ENCODE measurements around the gene UNC13A.

The UNC13A gene

GRCh38 chr19:17659996-17660395 is 28.2 kb downstream of the UNC13A start:
- DNase-seq = no peak

DNA sequence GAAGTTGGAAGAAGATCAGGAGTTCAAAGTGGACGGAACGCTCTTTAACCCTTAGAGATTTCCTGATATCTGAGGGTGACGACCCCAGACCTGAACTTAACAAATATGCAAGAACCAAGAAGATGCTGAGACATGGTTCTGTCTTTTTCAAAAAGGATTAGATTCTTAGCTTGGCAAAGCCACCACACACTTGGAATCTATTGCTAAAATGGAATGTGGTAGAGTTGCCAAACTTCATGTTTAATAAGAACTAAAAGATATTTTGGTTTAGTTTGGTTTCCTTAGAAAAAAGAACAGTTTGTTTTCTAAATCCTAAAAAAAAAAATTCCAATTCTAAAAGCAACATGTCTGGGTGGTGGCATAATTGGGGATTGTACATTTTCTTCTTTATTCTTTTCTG is 29.5 kb downstream of the UNC13A start:
- DNase-seq = peak in 1 of 2 donors; percentile 17

- DNase-seq = no peak
Measured at GRCh38 chr19:17658240-17658639, 29.9 kb downstream of the UNC13A start.

DNA sequence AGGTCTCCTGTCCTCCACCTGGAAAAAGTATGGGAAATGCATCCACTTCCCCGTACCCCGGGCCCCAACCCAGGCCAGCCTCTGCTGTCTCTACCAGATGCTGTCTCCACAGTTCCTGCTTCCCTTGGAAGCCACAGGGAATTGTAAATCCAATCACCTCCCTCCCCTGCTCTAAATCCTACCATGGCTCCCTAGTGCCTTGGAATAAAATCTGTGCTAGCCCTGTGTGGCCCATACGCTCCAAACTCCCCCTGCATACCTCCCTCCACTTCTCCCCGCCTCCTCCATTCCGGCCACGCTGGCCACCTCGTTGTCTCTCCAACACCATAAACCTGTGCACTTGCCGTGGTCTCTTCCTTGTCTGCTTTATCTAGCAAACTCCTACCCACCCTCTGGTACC is 31.2 kb downstream of the UNC13A start:
- no peak for DNase-seq

DNA sequence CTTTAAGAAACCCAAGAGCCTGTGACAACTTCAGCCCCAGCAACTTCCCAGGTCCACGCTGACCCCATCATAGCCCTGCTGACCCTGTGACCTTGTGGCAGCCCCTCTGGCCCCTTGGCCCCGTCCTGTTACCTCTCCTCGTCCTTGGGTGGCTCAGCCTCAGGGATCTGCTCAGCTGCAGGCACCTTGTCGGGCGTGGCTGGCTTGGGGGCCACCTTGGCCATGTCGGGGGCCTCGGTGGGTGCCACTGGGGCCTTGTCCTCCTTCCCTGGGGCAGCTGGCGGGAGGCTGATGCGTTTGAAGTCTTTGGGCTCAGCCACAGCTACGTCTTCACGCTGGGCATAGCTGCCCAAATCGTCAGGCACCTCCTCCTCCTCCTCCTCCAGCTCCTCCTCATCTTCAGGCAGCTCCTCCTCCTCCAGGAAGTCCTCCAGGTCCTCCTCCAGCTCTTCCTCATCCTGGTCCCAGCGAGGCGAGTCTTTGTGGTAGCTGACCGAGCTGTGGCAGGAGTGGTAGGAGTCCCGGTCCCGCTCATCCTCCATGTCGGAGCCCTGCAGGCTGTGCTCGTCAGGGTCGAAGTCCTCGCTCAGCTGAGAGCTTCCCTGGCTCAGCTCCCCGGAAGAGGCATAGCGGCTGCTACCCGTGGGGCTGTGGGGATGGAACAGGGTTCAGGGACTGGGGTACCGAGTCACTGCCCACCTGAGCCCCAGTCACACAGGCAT is 32.2 kb downstream of the UNC13A start:
- no peak for DNase-seq

DNA sequence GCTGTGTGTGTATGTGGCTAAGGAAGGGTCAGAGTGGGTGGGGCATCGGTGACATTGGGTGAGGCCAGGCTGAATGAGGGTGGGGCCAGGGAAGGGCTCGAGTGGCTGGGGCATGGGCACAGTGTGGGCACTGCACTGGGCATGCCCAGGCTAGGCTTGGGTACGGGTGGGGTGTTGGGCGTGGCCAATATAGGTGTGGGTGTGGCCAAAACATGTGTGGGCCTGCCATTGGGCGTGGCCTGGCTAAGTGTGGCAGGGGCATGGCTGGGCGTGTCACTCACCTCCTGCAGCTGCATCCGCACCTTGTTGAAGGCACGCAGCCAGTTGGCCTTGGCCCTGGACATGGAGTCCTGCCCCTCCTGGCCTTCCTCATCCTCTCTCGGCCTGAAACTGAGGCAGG is 33.2 kb downstream of the UNC13A start:
- DNase-seq = no peak

GRCh38 chr19:17652627-17653026 is 35.5 kb downstream of the UNC13A start:
- no peak for DNase-seq

GRCh38 chr19:17648786-17649185 is 39.4 kb downstream of the UNC13A start:
- DNase-seq = no peak

DNA sequence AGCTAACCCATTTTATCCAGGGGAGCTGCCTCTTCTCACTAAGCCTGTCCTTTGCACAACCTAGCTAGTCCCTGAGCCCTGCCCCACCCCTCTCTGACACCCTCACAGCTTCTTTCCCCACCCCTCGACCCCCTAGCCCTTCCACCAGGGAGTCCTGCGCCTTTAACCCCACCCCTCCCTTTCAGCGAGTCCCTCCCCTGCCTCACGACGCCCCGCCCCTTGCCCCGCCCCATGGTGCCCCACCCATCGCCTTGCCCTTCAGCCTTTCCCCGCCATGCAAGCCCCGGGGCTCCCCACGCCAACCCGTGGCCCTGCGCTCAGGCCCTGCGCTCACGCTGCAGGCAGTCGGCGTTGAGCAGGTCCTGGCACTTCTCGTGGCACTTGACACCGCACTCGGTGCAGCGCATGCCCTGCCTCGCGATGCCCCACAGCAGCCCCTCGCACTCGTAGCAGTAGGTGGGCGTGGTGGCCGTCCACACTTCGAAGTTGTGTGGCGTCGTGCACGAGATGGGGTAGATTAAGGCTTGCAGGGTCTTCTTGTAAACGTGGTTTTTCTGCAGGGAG is 40.0 kb downstream of the UNC13A start:
- no peak for DNase-seq

DNA sequence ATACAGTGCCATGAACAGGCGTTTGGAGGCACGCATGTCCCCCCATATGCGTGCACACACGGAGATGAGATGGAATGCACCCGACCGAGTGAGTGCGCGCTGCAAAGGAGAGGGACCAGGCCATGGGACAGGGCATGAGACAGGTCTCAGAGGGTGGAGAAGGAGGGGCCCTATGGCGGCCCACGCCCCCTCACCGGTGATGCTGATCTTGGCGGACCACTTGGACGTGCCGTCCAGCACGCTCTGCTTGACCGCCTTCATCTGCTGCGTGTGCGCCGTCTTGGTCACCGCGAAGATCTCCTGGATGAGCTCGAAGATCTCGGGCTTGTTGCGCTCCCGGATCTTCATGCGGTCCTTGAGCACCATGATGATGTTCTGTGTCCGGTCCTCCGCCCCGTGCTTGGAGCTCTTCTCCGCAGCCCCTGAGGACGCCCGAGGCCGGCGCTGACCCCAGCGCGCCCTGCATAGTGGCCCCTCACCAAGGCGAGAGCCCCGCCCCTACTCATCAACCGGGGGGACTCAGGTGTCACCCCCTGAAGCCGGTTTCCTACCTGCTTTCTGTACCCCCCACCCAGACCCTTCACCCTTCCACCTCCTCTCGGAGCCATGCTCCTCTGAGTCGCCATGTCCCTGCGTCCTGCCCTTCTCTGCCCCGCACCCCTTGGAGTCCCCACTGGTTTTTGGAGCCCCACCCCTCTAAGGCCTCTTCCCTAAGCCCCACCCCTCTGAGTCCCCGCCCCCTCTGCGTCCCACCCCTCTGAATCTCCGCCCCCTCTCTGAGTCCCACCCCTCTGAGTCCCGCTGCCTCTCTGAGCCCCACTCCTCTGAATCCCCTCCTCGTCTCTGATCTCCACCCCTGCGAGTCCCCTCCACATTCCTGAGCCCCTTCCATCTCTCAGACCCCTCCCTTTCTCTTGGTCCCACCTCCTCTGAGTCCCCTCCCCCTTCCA is 40.8 kb downstream of the UNC13A start:
- no peak for DNase-seq

GRCh38 chr19:17646441-17646840 is 41.7 kb downstream of the UNC13A start:
- DNase-seq = no peak

- DNase-seq = no peak
Measured at GRCh38 chr19:17645339-17645963, 42.7 kb downstream of the UNC13A start.

DNA sequence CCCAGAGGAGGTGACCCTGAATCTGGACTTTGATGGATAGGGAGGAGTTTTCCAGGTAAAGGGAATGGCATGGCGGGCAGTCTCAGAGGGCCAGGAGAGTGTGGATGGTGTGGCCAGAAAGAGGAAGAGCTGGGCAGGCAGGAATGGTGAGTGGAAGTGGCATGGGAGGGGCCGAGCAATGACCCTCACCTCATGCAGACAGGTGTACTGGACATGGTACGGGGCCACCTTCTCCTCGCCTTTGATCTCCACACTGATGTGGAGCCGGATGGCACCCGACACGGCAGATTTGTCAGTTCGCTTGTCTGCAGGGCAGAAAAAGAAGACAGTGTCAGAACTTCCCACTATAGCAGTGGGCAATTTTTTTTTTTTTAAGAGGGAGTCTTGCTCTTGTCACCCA is 45.5 kb downstream of the UNC13A start:
- DNase-seq = no peak

DNA sequence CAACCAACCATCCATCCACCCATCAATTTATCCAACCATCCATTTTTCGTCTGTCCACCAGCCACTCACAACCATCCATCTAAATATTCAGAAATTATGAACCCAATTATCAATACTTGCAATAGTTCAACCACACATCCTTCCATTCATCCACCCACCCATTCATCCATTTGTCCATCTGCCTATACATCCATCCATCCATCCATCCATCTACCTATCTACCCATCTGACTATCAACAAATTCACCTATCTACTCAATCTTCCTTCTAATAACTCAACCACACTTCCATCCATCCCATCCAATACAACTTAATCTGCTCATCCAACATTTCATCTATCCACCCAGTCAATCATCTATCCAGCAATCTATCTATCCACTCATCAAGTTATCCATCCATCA is 46.3 kb downstream of the UNC13A start:
- no peak for DNase-seq

DNA sequence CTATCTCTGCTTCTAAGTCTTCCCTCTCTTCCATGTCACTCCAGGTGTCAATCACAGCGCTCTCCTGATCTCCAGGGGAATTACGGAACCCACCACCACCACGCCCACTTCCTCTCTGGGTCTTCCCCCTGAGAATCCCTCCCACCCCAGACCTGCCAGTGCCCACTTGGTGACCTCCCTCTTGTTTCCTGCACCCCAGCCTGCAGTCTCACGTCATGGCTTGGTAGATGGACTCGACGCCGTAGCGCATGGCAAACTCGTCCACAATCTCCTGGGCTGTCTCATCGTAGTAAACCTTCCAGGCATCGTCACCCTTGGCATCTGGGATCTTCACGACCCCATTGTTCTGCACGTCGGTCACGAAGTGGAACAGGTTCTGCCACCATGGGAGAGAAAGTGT is 47.0 kb downstream of the UNC13A start:
- no peak for DNase-seq

- DNase-seq = no peak
Measured at GRCh38 chr19:17633700-17634099, 54.5 kb downstream of the UNC13A start.

DNA sequence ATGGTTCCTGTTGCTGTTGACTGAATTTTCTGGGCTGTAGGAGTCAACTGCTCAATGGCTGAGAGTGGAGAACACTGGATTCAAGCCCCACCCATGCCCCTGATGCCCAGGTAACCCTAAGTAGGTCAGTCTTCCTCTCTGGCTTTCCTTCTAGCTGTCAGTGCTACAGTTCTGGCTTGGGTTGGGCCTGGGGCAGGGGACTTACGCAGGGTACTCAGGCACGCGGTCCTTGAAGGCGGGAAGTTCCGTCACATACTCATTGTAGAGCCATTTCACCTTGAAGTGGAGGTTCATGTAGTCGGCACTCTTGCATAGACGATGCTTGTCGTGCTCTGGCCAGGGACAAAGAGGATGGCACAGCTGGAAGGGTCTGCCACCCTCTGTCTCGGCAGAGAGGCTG is 55.6 kb downstream of the UNC13A start:
- DNase-seq = no peak

DNA sequence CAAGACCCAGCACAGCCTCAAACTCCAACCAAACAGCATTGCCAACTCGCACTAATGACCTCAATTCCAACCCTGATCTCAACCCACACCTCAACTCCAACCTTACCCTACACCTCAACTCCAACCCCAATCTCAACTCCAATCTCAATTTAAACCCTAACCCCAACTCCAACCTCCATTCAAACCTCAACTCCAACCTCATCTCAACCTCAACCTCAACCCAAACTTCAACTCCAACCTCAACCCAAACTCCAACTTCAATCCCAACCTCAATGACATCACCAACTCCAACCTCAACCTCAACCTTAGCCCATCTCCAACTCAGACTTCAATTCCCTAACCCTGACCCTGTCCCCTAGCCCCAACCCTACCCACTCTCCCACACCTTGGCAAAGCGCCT is 58.4 kb downstream of the UNC13A start:
- DNase-seq = no peak

GRCh38 chr19:17627921-17628320 is 60.2 kb downstream of the UNC13A start:
- DNase-seq = no peak

DNA sequence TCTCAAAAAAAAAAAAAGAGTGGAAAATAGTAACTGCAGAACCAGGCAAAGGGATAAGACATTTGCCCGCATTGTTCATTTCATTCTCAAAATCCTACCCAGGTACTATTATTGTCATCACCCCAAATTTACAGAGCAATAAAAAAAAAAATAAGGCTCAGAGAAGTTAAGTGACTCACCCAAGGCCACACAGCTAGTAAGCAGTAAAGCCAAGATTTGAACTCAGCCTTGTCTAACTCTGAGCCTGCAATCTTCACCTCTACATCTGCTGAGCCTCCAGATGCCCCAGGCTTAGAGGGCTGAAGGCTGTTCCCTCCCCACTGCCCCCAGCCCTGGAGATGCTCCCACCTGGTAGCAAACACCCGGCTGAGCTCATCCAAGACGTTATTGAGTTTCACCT is 61.0 kb downstream of the UNC13A start:
- DNase-seq = no peak

DNA sequence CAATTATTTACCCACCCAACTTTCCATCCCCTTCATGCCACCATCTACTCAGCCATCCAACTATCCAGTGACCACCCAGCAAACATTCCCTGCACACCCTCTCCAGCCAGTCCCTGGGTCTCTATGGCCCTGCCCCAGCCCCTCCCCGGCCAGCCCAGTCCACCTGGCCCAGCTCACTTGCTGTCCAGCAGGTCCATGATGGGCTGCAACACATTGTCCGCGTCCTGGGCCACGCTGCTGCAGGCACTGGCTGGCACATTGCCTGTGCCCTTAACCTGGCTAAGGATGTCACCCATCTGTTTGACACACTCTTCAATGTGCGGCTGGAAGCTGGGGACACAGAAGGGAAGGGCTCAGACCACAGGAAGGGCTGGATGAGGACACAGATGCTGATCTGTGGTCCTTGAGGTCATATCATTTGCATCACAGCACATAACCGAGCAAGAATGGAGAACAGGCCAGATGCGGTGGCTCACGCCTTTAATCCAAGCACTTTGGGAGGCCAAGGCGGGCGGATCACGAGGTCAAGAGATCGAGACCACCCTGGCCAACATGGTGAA is 61.6 kb downstream of the UNC13A start:
- DNase-seq = no peak

DNA sequence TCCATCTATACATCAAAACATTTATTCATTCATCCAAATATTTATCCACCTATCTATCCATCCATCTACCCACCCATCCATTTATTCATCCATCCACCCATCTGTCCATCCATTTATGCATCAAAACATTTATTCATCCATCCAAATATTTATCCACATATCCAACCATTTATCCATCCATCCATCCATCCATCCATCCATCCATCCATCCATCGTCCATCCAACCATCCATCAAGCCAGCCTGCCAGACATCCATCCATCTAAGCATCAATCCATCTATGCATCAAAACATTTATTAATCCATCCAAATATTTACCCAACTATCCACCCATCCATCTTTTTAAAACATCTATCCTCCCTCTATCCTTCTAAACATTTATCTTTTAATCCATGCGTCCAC is 62.2 kb downstream of the UNC13A start:
- no peak for DNase-seq

GRCh38 chr19:17625043-17625442 is 63.1 kb downstream of the UNC13A start:
- DNase-seq = no peak

Measured in hippocampal formation (tissue), 2 donors.